Stimulated activated CD8-positive, alpha-beta memory T cell treated with anti-CD3 and anti-CD28 coated beads, Interleukin-15, amount 100 ng/mL, for 1 hour (primary cell): Measurements from ENCODE around the gene PPA2.
"Not testable (repeated sequence)": the region's sequence is repeated elsewhere in the genome, so short reads cannot be mapped to it uniquely, and the experiment has no call there.

ENCODE experiments used
- DNase-seq: peaks from one replicate; pipeline ENCODE4 v3.0.0-alpha.2; 2020; ENCODE audit warnings: low read depth

PPA2 gene

GRCh38 chr4:105473324-105474098 is at the start of gene PPA2:
Gene PPA2 (minus strand): TSS chr4:105474062. CDS start chr4:105474050, 12 bp downstream.
- peak; percentile 25 for DNase-seq

GRCh38 chr4:105520819-105521790 is 47.2 kb upstream of the PPA2 start:
- no peak for DNase-seq

- no peak for DNase-seq
Measured at GRCh38 chr4:105510245-105510644, 36.4 kb upstream of the PPA2 start.

- no peak for DNase-seq
Measured at GRCh38 chr4:105509714-105510113, 35.9 kb upstream of the PPA2 start.

GRCh38 chr4:105509291-105509690 is 35.4 kb upstream of the PPA2 start:
- no peak for DNase-seq

GRCh38 chr4:105504744-105505143 is 30.9 kb upstream of the PPA2 start:
- DNase-seq: no peak

- no peak for DNase-seq
Measured at GRCh38 chr4:105503484-105503883, 29.6 kb upstream of the PPA2 start.

- no peak for DNase-seq
Measured at GRCh38 chr4:105496899-105497298, 23.0 kb upstream of the PPA2 start.

- DNase-seq: no peak
Measured at GRCh38 chr4:105495667-105496066, 21.8 kb upstream of the PPA2 start.

- DNase-seq: no peak
Measured at GRCh38 chr4:105490523-105490922, 16.7 kb upstream of the PPA2 start.

GRCh38 chr4:105483840-105484239 is 10.0 kb upstream of the PPA2 start:
- DNase-seq: no peak

- peak; percentile 59 for DNase-seq
Measured at GRCh38 chr4:105474099-105474518, 247 bp upstream of the PPA2 start.

- no peak for DNase-seq
Measured at GRCh38 chr4:105472871-105473323, 965 bp downstream of the PPA2 start.

GRCh38 chr4:105471566-105472176 is 2.2 kb downstream of the PPA2 start:
- DNase-seq: peak; percentile 46

- DNase-seq: no peak
Measured at GRCh38 chr4:105470766-105471165, 3.1 kb downstream of the PPA2 start.

- DNase-seq: no peak
Measured at GRCh38 chr4:105469736-105470135, 4.1 kb downstream of the PPA2 start.

GRCh38 chr4:105466580-105466979 is 7.3 kb downstream of the PPA2 start:
- DNase-seq: no peak

- not testable (repeated sequence) for DNase-seq
Measured at GRCh38 chr4:105464563-105464962, 9.3 kb downstream of the PPA2 start.

GRCh38 chr4:105462576-105462975 is 11.3 kb downstream of the PPA2 start:
- no peak for DNase-seq

GRCh38 chr4:105461621-105462382 is 12.1 kb downstream of the PPA2 start:
- DNase-seq: no peak

- no peak for DNase-seq
Measured at GRCh38 chr4:105461221-105461620, 12.6 kb downstream of the PPA2 start.

- DNase-seq: no peak
Measured at GRCh38 chr4:105460306-105460705, 13.6 kb downstream of the PPA2 start.
